ENCODE data around the gene DLG5.

- TF ChIP-seq, protein P1, sequence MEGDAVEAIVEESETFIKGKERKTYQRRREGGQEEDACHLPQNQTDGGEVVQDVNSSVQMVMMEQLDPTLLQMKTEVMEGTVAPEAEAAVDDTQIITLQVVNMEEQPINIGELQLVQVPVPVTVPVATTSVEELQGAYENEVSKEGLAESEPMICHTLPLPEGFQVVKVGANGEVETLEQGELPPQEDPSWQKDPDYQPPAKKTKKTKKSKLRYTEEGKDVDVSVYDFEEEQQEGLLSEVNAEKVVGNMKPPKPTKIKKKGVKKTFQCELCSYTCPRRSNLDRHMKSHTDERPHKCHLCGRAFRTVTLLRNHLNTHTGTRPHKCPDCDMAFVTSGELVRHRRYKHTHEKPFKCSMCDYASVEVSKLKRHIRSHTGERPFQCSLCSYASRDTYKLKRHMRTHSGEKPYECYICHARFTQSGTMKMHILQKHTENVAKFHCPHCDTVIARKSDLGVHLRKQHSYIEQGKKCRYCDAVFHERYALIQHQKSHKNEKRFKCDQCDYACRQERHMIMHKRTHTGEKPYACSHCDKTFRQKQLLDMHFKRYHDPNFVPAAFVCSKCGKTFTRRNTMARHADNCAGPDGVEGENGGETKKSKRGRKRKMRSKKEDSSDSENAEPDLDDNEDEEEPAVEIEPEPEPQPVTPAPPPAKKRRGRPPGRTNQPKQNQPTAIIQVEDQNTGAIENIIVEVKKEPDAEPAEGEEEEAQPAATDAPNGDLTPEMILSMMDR (IDR thresholded peaks at IDR 0.05): peak in 1 of 4 experiments; percentile 7
- TF ChIP-seq POLR2AphosphoS5 (IDR thresholded peaks at IDR 0.05) (peak; percentile 56), POLR2A (IDR thresholded peaks at IDR 0.05) (no peak)
Observed at GRCh38 chr10:77877441-77878344, 48.9 kb downstream of the DLG5 start.

All from prostate gland (tissue), 2 donors.